Stimulated activated CD8-positive, alpha-beta memory T cell treated with anti-CD3 and anti-CD28 coated beads, Interleukin-7, amount 100 ng/mL, for 1 hour (primary cell): ENCODE data around the gene PSMD6.

Experiments
- DNase-seq, 2 donors: peaks; one replicate each; pipeline ENCODE4 v3.0.0-alpha.2; 2020; ENCODE audit warnings: low read depth in 2 of 2

The PSMD6 gene

DNA sequence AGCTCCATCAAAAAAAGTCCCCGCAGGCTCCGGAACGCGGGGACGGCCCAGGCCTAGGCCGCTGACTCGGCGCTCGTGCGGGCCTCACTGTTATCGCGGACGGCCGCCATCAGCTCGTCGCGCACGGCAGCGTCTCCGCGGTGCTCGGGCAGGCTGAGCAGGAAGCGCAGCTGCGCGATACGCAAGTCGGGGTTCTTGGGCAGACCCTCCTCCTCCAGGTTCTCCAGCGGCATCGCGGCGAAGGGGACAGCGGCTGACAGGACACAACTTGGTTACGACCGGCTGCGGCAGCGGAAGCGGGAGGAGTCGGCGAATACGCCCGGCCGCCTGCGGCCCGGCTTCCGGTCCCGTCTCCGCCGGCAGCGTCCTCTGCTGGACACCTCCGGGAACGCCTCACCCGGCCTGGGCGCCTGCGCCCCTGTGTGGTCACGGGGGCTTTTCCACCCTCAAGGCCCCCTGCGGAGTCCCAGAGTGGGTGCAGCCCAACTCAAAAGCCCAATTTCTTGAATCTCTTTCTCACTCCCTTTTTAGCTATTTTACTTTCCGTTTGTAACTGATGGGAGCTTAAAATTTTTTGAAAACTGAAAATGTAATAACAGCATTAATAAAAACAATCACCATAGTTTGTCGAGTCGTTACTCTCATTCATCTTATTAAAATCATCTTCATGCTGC, at the start of gene PSMD6:
TSS of gene PSMD6 (minus strand) at position 308 of the 674 bp plus-strand sequence. CDS start at position 233, 75 bp downstream.
- peak; percentile 88 to 90 for DNase-seq

DNA sequence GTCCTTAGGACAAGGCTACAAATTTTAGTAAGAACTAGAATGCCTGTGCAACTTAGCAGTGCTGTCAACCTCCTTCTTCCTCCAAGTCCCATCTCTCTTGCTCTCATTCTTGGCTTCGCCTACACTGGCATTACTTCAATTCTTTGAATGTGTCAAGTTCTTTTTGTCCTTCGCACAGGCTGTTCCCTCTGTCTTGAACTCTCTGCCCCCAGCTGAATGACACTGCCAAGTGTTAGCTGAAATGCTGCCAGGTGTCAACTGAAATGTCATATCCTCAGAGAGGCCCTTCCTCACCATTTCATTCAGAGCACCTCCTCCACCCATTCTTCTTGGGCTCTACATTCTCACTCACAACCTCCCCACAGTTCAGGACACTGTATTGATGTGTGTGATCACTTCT, 48.8 kb upstream of the PSMD6 start:
- DNase-seq, result no peak

DNA sequence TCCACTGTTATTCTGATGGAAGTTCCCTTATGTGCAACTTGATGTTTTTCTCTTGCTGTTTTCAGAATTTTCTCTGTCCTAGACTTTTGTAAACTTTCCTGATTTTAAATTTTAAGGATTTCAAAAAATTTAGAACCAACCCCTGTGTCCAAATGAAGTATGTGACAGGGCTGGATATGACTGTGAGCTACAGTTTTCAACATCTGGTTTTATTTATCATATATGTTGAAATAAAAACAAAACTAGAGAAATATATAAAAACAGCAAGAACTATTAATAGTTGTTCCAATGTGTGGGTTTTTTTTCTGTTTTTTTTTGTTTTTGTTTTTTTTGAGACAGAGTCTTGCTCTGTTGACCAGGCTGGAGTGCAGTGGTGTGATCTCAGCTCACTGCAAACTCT, 47.4 kb upstream of the PSMD6 start:
- no peak for DNase-seq

DNA sequence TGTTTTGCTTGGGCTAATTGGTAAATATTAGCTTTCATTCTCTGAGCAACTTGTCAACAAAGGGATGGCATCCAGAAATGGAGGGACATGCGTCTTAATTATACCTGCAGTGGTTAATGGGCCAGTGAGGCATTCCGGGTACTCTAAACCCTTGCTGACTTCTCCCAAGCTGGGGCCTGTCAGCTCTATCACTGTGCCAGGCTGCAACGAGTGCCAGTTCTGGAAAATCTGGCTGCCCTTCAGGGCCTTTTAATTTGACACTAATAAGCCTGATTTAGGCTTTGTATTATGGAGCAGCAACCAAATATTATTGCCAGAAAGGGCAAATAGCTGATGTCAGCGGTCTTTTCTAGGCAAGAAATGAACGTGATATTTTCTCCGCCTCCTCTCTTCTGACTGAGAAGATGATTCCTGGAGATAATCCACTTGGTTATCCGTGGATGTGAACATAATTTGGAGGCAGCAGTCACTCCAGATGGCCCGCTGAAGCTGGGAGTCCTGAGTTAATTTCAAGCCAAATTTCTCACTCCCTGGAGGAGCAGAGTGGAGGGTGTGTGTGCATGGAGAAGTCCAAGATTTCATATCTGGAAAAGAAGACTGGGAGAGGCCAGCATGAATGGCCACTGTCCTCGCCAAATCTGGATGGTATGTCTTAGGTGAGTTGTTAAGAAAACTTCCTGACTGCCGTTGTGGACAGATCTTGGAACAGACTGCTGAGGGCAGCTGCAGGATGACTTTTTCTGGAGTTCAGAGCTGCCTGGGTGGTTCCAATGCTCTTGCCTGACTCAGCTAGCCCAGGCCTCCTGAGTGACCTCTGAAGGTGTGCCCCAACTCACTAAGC, 44.4 kb upstream of the PSMD6 start:
- DNase-seq, result no peak

DNA sequence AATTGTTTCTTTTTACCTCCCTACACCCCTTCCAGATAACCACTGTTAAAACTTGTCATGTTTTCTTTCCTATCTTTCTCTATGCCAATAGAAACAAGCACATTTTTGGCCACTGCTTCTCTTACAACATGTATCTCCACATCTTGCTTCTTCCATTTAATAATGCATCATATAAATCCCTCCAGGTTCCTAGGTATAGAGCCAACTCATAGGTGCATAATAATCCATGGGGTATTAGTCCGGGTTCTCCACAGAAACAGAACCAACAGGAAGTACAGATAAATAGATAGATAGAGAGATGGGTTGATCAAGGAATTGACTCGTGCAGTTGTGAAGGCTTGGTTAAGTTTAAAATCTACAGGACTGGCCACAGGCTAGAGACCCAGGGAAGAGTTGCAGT, 41.5 kb upstream of the PSMD6 start:
- DNase-seq, result no peak

DNA sequence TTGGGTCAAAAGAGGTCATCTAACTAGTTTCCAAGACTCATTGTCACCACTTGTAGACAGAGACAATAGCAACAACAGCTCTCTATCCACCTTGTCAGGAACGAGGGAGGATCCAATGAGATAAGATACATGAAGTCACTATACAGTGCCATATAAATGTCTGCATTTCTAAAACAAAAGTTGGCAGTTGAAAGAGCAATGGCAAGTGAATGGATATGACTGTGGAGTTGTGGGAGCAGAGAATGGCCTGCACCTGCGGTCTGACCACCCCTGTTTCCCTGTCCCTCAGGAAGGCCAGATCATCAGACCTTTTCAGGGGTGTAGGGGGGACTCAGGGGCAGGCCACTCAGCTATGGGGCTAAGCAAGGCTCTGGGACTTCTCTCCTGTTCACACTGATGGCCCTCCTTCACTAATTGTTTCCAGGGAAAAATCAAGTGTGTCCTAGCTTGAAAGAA, 40.7 kb upstream of the PSMD6 start:
- DNase-seq, result no peak

DNA sequence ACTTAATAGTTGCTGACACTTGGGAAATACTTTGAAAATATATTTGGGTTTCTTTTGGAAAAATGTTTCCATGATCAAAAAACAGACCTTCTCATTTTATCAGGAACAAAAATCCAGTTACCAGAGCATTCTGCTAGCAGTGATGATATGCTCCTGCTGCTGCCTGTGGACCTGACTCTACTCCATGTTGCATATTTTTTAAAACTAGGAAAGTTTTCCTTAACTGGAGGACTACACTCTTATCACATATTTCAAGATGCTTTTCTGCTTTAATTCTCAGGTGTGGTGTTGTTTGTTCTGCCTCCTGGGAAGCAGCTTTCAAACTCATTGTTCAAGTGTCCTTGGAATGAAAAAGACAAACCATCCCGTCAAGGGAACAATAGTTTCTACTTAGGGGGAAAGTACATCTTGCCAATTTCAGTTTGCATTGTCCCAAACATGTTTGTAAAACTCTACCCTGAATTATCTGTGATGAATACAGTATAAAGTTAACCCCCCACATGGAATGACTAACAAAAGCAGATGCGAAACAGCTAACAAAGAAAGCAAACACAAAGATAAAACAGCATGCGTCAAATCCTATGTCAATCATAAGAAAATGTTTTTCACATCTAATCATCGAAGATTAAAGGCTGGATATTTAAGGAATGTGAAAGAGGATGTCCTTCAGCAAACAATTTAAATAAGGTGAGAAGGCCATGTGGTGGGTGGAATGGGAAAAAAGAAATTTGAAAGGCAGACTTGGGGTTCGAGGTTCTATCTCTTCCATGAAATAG, 40.1 kb upstream of the PSMD6 start:
- no peak for DNase-seq

DNA sequence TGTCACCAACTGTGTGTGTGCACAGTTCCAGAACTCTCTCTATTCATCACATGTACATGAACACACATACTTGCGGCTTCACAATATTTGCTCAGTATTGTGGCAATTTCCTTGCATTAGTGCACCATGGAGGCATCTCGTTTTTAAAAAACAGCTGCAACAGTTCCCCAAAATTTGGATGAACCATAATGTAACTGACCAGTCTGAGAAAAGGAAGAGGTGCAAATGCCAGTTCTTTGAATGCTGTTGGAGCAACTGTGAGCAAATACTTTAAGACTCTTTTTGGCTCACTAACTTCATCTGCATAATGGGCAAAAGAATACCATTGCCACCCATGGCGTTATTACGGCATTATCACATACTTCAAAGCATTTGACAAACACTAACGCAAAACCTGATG, 38.3 kb upstream of the PSMD6 start:
- DNase-seq, result no peak

DNA sequence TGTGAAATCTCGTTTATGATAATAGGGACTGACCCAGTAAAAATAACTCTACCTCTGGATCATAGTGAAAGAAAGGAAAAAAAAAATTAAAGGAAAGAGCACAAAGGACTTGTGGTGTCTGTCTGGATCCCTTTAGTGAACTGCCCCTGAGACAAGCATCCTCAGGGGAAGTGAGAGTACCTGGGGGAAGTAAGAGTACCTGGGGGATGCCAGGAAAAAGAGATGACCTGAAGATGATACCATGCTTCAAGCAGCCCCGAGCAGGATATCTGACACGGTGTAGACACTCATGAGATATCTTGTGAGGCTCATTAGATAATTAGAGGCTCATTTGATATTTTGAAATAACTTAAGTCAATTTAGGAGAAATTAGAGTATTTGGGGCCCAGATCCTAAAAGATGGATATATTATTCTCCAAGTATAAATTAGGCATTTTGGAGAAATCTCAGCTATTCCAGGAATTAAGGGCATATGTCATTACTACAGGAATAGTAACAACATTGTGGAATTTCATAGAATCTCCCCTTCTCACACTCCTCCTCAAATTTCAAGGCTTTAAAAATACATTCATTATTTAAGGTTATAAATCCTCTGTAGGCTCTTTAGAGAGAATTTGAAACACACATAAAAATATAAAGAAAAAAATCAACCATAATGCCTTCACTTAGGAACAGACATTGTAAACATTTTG, 36.3 kb upstream of the PSMD6 start:
- no peak for DNase-seq

DNA sequence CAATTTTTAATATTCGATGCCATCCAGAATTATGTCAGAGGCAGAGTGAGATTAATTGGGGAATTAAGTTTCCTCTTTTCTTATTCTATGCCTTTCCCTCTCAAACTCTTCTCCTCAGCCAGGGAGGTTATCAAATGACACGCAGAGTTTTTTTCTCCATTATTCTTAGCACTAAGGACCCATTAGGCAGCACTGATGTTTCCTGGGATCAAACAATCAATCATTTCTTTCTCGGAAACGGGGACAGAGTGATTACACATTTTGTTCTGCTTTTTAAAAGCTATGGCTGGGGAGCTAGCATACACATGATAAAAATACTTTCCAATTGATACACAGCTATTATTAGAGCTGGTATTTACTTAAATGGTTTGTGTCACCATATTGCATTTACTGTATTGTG, 35.3 kb upstream of the PSMD6 start:
- no peak for DNase-seq

DNA sequence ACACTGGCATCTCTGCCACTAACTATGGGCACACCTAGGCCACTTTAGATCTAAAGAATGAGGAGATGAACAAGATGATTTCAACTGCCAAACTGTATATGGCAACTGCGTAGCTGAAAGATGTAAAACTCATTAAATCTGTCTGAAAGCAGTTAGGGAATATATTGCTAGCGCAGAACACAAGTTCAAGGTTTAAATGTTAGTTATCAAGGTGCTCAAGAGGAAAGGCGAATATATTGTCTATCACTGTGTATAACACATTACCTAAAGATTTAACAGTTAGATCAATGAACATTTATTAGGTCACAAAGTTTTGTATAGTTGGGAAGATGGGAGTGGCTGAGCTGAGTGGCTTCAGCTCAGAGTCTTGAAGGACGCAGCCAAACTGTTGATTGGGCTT, 33.9 kb upstream of the PSMD6 start:
- DNase-seq, result no peak

DNA sequence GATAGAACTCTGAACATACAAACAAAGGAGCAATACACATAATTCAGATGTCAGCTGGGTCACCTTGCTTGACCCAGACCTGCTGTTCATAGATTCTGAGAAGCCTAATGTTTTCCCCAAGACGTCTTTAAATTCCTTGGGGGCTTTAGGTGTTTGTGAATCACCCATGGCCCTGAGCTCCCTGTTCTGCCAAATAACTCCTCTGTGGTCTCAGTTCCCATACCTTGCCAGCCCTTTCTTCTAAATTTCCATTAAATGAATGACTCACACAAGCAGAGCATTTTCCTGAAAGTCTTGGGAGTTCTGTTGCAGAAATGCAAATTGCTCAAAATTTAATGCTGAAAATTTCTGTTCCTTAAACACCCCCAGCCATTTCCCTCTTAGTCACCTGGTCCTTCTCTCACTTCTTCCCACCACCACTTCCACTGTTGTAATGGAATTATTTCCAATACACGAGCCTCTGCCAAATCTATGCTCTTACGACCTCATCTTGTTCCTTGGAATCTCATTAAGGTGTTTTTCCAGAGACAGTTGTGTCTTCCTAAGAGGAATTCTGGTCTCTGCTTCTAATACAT, 33.4 kb upstream of the PSMD6 start:
- no peak for DNase-seq

DNA sequence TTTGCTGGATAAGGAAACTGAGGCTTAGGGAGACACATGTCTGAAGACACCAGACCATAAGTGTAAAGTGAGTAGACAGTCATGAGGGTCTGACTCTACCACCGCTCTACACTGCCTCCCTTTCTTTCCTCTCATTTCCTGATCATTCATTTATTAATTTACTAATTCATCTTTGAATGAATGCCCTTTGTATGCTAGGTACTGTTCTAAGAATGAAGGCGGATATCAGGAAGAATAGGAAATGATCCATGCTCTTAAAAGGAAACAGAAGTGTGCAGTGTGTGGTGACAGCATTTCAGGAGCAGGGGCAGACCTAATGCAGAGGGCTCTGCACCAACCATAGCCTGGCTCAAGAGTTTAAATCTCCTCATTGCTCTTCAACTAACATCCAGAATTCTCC, 31.8 kb upstream of the PSMD6 start:
- DNase-seq, result no peak

DNA sequence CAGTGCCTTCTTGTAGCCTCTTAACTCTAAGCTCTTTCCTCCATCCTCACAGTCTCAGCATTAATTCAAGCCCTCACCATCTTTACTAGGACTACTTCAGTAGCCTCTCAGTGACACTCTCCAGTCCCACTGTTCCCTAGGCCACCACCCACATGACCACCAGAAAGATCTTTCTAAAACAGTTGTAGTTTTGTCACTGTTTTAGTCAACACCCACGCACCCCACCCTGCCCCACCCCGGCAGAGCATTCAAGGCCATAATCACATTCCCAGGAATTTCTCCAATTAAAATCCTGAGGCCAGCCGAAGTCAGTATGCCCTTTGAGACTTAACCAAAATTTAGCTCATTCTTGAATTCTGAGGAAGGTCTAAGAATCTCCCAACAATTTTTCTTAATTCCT, 31.2 kb upstream of the PSMD6 start:
- no peak for DNase-seq

DNA sequence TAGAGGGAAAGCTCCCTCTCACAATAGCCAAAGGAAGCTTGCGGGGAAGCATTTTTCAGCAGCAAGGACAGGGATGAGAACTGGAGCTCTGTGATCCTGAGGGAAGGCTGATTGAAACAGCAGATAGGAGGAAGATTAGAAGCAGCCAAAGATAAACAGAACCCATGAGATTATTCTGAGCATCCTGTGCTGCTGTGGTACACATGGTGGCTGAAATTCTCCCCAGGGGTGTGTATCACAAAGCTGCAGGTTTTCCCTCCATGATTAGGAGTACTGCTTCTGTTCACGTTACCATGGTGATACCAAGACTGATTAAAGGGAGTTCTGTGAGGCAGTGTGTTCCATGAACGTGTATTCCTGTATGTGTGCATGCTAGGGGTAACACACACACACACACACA, 30.3 kb upstream of the PSMD6 start:
- no peak for DNase-seq

DNA sequence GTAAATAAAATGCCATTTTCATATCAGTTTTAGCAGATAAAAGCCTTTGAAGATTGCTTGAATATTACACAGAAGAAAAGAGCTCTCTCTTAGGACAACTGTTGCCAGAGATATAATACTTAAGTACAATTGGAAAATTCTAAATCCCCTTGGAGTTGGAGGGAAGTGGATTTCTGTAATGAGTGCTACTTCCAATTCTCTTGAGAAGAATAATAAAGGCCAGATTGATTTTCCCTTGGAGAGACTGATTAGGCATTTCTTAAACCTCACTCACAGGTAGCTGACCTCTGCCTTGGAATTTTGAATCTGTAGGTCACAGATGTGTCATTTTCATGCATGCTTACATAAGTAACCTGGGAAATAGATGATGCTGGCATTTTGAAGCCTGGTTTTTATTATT, 29.8 kb upstream of the PSMD6 start:
- no peak for DNase-seq

DNA sequence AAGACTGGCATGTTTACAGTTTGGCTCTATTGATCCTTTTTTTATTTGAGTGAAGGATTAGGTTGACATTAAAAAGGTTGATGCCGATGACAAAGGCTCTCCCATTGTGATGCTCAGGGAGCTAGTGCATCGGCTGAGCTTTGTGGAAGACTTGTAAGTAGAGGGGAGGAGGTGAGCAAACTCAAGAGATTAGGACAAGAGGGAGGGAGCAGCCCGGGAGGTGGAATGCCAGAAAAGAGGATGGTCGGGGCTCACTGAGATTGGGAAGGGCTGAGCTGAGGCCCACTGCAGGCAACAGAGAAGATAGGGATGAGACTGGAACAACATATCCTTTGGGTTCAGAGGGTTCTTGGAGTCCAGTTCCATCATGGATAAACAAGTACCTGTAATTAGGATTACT, 26.5 kb upstream of the PSMD6 start:
- DNase-seq, result no peak

DNA sequence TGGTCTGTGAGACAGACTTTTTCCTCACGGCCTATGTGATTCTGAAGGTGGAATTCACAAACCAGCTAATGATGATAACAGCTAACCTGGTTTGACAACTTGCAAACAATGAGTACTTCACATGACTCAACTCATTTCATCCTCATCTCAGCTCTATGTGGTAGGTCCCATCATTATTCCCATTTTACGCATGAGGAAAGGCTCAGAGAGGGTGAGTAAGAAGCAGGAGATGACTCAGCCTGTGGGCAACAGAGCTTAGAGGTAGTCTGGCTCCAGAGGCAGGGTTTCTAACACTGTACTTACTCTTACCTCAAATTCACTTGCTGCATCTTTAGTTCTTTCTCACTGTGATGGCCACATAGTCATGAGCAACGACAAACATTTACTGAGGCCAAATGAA, 25.8 kb upstream of the PSMD6 start:
- DNase-seq, result no peak

DNA sequence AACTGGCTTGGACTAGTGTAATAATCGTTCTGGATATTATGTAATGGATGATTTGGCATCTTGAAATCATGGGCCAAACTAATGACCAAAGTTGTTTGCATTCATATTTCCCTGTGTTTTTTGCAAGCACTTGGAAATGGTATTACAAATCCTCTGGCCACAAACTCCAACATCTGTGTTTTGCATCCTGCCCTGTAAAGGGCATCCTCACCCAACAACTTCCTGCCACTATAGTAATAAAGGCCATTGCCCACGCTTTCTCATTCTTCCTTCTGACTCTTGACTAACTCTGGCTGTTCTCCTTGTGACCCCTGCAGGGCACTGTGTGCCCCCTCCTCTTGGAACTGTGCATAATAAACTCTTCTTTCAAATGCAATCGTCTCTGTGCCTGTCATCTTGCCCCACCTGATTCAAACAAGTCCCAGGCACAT, 25.4 kb upstream of the PSMD6 start:
- DNase-seq, result no peak

DNA sequence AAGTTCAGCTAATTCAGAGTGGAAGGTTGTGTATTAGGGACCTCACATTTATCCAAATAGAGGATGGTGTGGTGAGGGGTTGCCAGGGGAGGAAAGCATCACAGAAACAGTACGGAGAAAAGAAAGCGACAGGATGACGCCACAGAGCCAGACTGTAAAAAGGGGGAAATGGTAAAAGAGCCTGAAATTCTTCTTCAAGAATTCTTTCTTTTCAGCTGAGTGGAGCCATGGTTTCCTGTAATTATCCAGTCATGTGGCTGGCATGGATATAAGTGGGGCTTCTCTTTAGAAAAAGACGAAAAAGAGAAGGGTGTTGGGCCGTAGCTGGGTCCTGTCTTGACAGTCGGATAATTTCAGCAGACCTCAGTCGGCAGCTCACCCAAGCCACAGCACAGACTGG, 24.5 kb upstream of the PSMD6 start:
- DNase-seq, result no peak

DNA sequence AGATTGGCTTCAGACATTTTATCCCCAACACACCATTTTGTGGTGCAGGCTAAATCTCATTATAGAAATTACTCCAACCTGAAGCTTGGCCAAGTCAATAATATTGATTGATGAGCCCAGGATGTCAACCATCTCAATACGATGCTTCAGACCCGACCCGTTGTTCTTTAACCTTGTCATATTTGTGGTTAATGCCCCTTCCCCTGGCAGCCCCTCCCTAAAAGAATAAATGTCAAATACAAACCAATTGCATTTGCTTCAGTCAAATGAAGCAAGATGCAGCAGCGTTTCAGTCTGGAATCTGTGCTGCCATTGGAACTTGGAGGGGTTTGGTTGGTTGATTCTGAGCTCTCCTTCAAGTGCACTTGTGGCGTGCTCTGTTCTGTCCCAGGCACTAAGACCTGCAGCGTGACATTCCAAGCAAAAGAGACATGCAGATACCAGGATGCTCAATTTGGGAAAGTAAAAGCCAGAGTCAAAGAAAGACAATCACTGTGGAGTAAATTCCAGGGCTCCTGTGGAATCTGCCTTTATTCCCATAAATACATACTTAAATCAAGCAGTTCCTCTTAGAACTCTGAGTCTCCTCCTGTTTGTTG, 23.8 kb upstream of the PSMD6 start:
- DNase-seq, result no peak
